A549 (cell line): ENCODE measurements around the gene HOMER2. TPM values are rescaled to one million over a fixed set of nuclear protein-coding genes. Genes with fewer than 3 reads are reported as not detected.

Experiments
- ATAC-seq, 2 experiments: fragments of 200-7000 bp in 1 of 2; fragments of >200 bp in 1 of 2; cut with Nextera tagmentation in 1 of 2; cut with Tn5 transposase in 1 of 2; 3 replicates each; pipeline versions ENCODE4 v1.8.0 to v1.9.1; 2018 to 2020; ENCODE audit warnings: mild to moderate bottlenecking in 1 of 2, moderate library complexity in 1 of 2
- CTCF ChIA-PET: fragments of 300-600 bp; sonication (Branson Sonifier 250); formaldehyde crosslinking; extraction: SDS; loops from one replicate; lab custom pipeline; 2021; ENCODE audit warnings: antibody characterized with exemption, inconsistent platforms; lab: Yijun Ruan, JAX
- POLR2A ChIA-PET: fragments of 350-600 bp; formaldehyde crosslinking; extraction: SDS; loops from one replicate; lab custom pipeline; 2021; ENCODE audit warnings: antibody characterized with exemption, inconsistent platforms; lab: Yijun Ruan, JAX
- DNase-seq, 2 experiments: peaks; one replicate each; pipeline versions ENCODE4 v3.0.0 to v3.0.0-alpha.2; 2011 to 2016; ENCODE audit warnings: low read depth in 1 of 2, low spot score in 1 of 2
- FAIRE-seq: peaks from 2 replicates; lab custom pipeline; 2011; peaks lifted over from hg19 to GRCh38; lab: Jason Lieb, UNC
- H3K27ac ChIP-seq, 2 experiments: fragments of >200 bp; sonication (Bioruptor Twin); formaldehyde crosslinking; 3 replicates each; pipeline ENCODE4 v1.5.1; 2016 to 2017
- H3K4me1 ChIP-seq: fragments of >200 bp; sonication (Bioruptor Twin); formaldehyde crosslinking; 3 replicates; pipeline ENCODE4 v1.6.1; 2016
- H3K4me2 ChIP-seq: fragments of >200 bp; sonication (Bioruptor Twin); formaldehyde crosslinking; 3 replicates; pipeline ENCODE4 v1.6.1; 2016
- H3K4me3 ChIP-seq: fragments of >200 bp; sonication (Bioruptor Twin); formaldehyde crosslinking; 3 replicates; pipeline ENCODE4 v1.5.1; 2016
- H3K9me3 ChIP-seq: fragments of >200 bp; sonication (Bioruptor Twin); formaldehyde crosslinking; 3 replicates; pipeline ENCODE4 v1.6.1; 2016
- BHLHE40 ChIP-seq: IDR thresholded peaks from 2 replicates; pipeline ENCODE4 v1.6.1; 2012; ENCODE audit warnings: low read depth, low read length, inconsistent platforms
- CBX2 ChIP-seq: fragments of 200-600 bp; sonication (generic); IDR thresholded peaks from 2 replicates; pipeline ENCODE4 v1.6.1; 2016; ENCODE audit warnings: low read depth, mild to moderate bottlenecking, borderline replicate concordance
- CBX8 ChIP-seq: fragments of 200-600 bp; sonication (generic); IDR thresholded peaks from 2 replicates; pipeline ENCODE4 v1.6.1; 2016
- CEBPB ChIP-seq, 2 experiments: fragments of >200 bp in 1 of 2; sonication (Bioruptor Twin) in 1 of 2; formaldehyde crosslinking in 1 of 2; IDR thresholded peaks; 2 replicates each; pipeline ENCODE4 v1.6.1; 2012 to 2016
- ESRRA ChIP-seq: fragments of 150-350 bp; IDR thresholded peaks from 2 replicates; pipeline ENCODE4 v1.6.1; 2014; ENCODE audit warnings: mild to moderate bottlenecking, low read length, borderline replicate concordance
- FOSB ChIP-seq: fragments of 250-450 bp; sonication (Bioruptor Pico); IDR thresholded peaks from 2 replicates; pipeline ENCODE4 v1.5.0; 2020; ENCODE audit warnings: mild to moderate bottlenecking, moderate library complexity
- FOSL2 ChIP-seq, 2 experiments: fragments of 450-650 bp in 1 of 2; fragments of >200 bp in 1 of 2; sonication (Bioruptor Twin) in 1 of 2; formaldehyde crosslinking; IDR thresholded peaks; 2 replicates each; pipeline versions ENCODE4 v1.5.0 to v1.6.1; 2016 to 2020; ENCODE audit warnings: mild to moderate bottlenecking in 1 of 2, moderate library complexity in 1 of 2
- GATA3 ChIP-seq: IDR thresholded peaks from 2 replicates; pipeline ENCODE4 v1.6.1; 2012; ENCODE audit warnings: borderline replicate concordance
- HEYL ChIP-seq: fragments of 250-450 bp; sonication (Bioruptor Pico); IDR thresholded peaks from 2 replicates; pipeline ENCODE4 v1.8.0; 2021; ENCODE audit warnings: mild to moderate bottlenecking, moderate library complexity
- HOXA7 ChIP-seq: fragments of 250-450 bp; sonication (Bioruptor Pico); IDR thresholded peaks from 2 replicates; pipeline ENCODE4 v1.5.0; 2020; ENCODE audit warnings: mild to moderate bottlenecking, moderate library complexity
- HOXB13 ChIP-seq: fragments of 250-450 bp; sonication (Bioruptor Pico); IDR thresholded peaks from 2 replicates; pipeline ENCODE4 v1.5.0; 2020; ENCODE audit warnings: low read depth, mild to moderate bottlenecking, moderate library complexity
- JUNB ChIP-seq: fragments of >200 bp; sonication (Bioruptor Twin); formaldehyde crosslinking; IDR thresholded peaks from 2 replicates; pipeline ENCODE4 v1.6.1; 2016
- MAZ ChIP-seq: fragments of 150-350 bp; IDR thresholded peaks from 2 replicates; pipeline ENCODE4 v1.6.1; 2014; ENCODE audit warnings: antibody characterized with exemption, low read depth, low read length, borderline replicate concordance
- NPAS2 ChIP-seq: fragments of 250-450 bp; sonication (Bioruptor Pico); IDR thresholded peaks from 2 replicates; pipeline ENCODE4 v1.8.0; 2022; ENCODE audit warnings: mild to moderate bottlenecking, moderate library complexity, borderline replicate concordance
- NR3C1 ChIP-seq: fragments of >200 bp; sonication (Bioruptor Twin); formaldehyde crosslinking; IDR thresholded peaks from 3 replicates; pipeline ENCODE4 v1.6.1; 2017
- POLR2A ChIP-seq: IDR thresholded peaks from 2 replicates; pipeline ENCODE4 v1.6.1; 2012; ENCODE audit warnings: mild to moderate bottlenecking, low read length
- RAD21 ChIP-seq, 2 experiments: fragments of >200 bp in 1 of 2; sonication (Bioruptor Twin) in 1 of 2; formaldehyde crosslinking in 1 of 2; IDR thresholded peaks in 1 of 2; conservative IDR thresholded peaks in 1 of 2; 2 replicates in 1 of 2; 3 replicates in 1 of 2; pipeline ENCODE4 v1.6.1; 2012 to 2018; ENCODE audit warnings: inconsistent platforms in 1 of 2
- RCOR1 ChIP-seq: fragments of 150-350 bp; IDR thresholded peaks from 2 replicates; pipeline ENCODE4 v1.6.1; 2014; ENCODE audit warnings: antibody characterized with exemption, low read length, low read depth
- TP53 ChIP-seq: fragments of 250-450 bp; sonication (Bioruptor Pico); IDR thresholded peaks from 2 replicates; pipeline ENCODE4 v1.5.0; 2021; ENCODE audit warnings: mild to moderate bottlenecking, moderate library complexity
- ZSCAN20 ChIP-seq: fragments of 250-450 bp; sonication (Bioruptor Pico); IDR thresholded peaks from 2 replicates; pipeline ENCODE4 v1.8.0; 2022; ENCODE audit warnings: mild to moderate bottlenecking, moderate library complexity
- WGBS: methylation state at CpG from one replicate; pipeline ENCODE4 v1.1.6; 2017; ENCODE audit errors: missing lambda C conversion rate; 5-methylcytosine and 5-hydroxymethylcytosine counted together
- polyA plus RNA-seq, 4 experiments: library from polyadenylated mRNA; depleted of rRNA in 3 of 4; stranded (reverse); fragments of >200 nt; fragmentation: RNase III in 1 of 4; extraction: RNeasy Plus Mini Kit Qiagen cat#74134 plus additional on column Dnase treatment in 1 of 4; gene quantifications; 2 replicates in 3 of 4; 3 replicates in 1 of 4; pipeline ENCODE4 v1.2.3, GENCODE V29; 2011 to 2017
- TF ChIP-seq, protein P1 (sequence below): fragments of 250-450 bp; sonication (Bioruptor Pico); IDR thresholded peaks from 2 replicates; pipeline ENCODE4 v1.5.0; 2020; ENCODE audit warnings: low read depth, mild to moderate bottlenecking, moderate library complexity
- TF ChIP-seq, protein P2 (sequence below): fragments of 200-600 bp; sonication (generic); IDR thresholded peaks from 2 replicates; pipeline ENCODE4 v1.6.1; 2016; ENCODE audit warnings: antibody characterized with exemption, mild to moderate bottlenecking, moderate library complexity
- TF ChIP-seq, protein P3 (sequence below): IDR thresholded peaks from 2 replicates; pipeline ENCODE4 v1.6.1; 2012; ENCODE audit warnings: low read depth, borderline replicate concordance

HOMER2 gene
- polyA plus RNA-seq, 2 of the 4 experiments (the other 2 are of a cell fraction), result 9.4 to 15.4 TPM

DNA sequence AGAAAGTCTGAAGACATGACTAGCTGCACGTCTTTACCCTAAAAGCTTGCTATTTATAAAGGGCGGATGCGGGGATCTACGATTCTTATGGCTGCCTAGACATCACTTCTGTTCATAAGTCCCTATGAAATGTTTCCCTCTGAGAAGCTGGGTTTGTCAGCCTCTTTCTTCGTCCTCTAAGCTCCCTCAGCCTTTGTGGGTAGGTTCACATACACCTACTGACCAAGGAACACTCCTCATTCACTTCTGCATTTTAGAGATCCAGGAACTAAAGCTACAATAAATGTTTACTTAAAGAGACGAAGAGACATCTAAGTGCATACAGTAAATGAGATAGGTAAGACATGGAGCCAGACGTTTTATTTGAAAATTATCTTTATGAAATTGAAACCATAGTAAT is 16.8 kb upstream of the HOMER2 start:
- Histone ChIP-seq H3K4me3 (no peak overlapping the region), H3K9me3 (no peaks in the 10 kb centered on the region), H3K27ac (no peak overlapping the region), H3K4me2 (no peak overlapping the region), H3K4me1 (no peaks in the 10 kb centered on the region)
- ChIA-PET CTCF (interaction anchor here (0.9 to 2.0 kb wide), 3 partner anchors 31 to 120 kb away, joined by 4 to 7 read pairs (median 5); partner anchors contain the start of gene C15orf40), POLR2A (no interaction called here)
- no peak for ATAC-seq
- FAIRE-seq, result no peak
- 60% methylated on average over 7 of the region's 7 CpGs for WGBS
- no peak for TF ChIP-seq RAD21 (conservative IDR thresholded peaks at IDR 0.05 in 1 of 2, IDR thresholded peaks at IDR 0.05 in 1 of 2)
- no peak for TF ChIP-seq HOXA7
- no peak for TF ChIP-seq FOSL2 (IDR thresholded peaks at IDR 0.05)
- TF ChIP-seq FOSL2 (CRISPR knock-in tag; IDR thresholded peaks at IDR 0.05), result no peak
- TF ChIP-seq JUNB, result no peak
- TF ChIP-seq MAZ, result no peak
- TF ChIP-seq GATA3, result no peak
- TF ChIP-seq NPAS2, result no peak
- TF ChIP-seq CEBPB (IDR thresholded peaks at IDR 0.05), result no peak
- no peak for TF ChIP-seq RCOR1
- no peak for TF ChIP-seq ZSCAN20 (CRISPR knock-in tag)
- TF ChIP-seq HOXB13 (CRISPR knock-in tag), result no peak
- TF ChIP-seq ESRRA, result no peak
- no peak for TF ChIP-seq CBX2
- TF ChIP-seq TP53 (CRISPR knock-in tag), result no peak
- DNase-seq, result no peak

DNA sequence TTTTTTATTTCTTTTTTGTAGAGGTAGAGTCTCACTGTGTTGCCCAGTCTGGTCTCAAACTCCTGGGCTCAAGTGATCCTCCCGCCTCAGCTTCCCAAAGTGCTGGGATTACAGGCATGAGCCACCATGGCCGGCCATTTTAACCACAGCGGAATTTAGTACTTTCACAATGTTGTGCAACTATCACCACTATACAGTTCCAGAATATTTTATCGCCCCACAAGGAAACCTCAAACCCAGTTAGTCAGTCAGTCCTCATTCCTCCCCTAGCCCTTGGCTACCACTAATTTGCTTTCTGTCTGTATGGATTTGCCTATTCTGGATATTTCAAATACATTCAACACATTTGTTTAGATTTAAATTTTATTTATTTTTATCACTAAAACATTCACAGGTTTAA is 15.5 kb upstream of the HOMER2 start:
- FAIRE-seq, result no peak
- ChIA-PET CTCF (interaction anchor here (0.7 to 1.5 kb wide), 2 partner anchors 32 to 119 kb away, joined by 3 to 4 read pairs; no protein-coding TSS in a partner anchor), POLR2A (no interaction called here)
- 92% methylated on average over 4 of the region's 4 CpGs for WGBS
- no peak for TF ChIP-seq FOSB
- H3K9me3 ChIP-seq, result no peaks in the 10 kb centered on the region
- H3K4me3 ChIP-seq, result no peak overlapping the region
- no peak for ATAC-seq
- no peak for DNase-seq
- H3K4me2 ChIP-seq, result no peak overlapping the region
- no peaks in the 10 kb centered on the region for H3K4me1 ChIP-seq
- no peak overlapping the region for H3K27ac ChIP-seq

DNA sequence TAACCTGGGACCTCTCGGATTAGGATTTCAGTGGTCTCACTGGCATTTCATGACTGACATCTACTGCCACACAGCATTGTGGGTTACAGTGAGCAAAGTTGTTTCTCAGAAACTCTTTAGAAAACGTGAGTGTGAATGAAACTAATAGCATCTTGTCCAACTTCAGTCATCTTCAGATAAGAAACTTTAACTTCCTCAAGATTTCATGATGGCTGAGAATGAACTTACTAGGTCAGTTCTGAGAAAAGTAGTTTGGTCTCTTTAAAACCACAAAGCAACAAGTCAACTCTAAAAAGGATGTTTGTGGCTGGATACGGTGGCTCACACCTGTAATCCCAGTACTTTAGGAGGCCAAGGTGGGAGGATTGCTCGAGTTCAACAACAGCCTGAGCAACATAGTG is 14.2 kb upstream of the HOMER2 start:
- no peak for FAIRE-seq
- H3K4me1 ChIP-seq, result no peaks in the 10 kb centered on the region
- TF ChIP-seq, protein P1, sequence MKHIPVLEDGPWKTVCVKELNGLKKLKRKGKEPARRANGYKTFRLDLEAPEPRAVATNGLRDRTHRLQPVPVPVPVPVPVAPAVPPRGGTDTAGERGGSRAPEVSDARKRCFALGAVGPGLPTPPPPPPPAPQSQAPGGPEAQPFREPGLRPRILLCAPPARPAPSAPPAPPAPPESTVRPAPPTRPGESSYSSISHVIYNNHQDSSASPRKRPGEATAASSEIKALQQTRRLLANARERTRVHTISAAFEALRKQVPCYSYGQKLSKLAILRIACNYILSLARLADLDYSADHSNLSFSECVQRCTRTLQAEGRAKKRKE (CRISPR knock-in tag), result no peak
- TF ChIP-seq NR3C1, result no peak
- no peak overlapping the region for H3K4me3 ChIP-seq
- no peak overlapping the region for H3K27ac ChIP-seq
- no peak overlapping the region for H3K4me2 ChIP-seq
- 56% methylated on average over 4 of the region's 4 CpGs for WGBS
- DNase-seq, result no peak
- no peaks in the 10 kb centered on the region for H3K9me3 ChIP-seq
- ChIA-PET POLR2A (no interaction called here), CTCF (interaction anchor here (1.1 to 1.3 kb wide), 2 partner anchors 18 to 44 kb away, joined by 3 read pairs; no protein-coding TSS in a partner anchor)
- no peak for ATAC-seq

DNA sequence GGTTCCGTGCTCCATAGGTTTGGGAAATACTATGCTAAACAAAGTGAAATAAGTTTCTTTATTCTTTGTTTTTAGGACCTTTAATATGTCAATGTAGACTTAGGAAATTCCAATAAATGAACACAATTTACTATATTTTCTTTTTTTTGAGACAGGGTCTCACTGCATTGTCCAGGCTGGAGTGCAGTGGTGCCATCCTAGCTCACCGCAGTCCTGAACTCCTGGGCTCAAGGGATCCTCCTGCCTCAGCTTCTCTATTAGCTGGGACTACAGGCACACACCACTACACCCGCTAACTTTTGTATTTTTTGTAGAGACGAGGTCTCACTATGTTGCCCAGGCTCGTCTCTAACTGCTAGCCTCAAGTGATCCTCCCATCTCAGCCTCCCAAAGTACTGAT is 12.4 kb upstream of the HOMER2 start:
- 90% methylated on average over 5 of the region's 5 CpGs for WGBS
- Histone ChIP-seq H3K9me3 (no peaks in the 10 kb centered on the region), H3K27ac (no peak overlapping the region)
- no peak for FAIRE-seq
- TF ChIP-seq, protein P2, sequence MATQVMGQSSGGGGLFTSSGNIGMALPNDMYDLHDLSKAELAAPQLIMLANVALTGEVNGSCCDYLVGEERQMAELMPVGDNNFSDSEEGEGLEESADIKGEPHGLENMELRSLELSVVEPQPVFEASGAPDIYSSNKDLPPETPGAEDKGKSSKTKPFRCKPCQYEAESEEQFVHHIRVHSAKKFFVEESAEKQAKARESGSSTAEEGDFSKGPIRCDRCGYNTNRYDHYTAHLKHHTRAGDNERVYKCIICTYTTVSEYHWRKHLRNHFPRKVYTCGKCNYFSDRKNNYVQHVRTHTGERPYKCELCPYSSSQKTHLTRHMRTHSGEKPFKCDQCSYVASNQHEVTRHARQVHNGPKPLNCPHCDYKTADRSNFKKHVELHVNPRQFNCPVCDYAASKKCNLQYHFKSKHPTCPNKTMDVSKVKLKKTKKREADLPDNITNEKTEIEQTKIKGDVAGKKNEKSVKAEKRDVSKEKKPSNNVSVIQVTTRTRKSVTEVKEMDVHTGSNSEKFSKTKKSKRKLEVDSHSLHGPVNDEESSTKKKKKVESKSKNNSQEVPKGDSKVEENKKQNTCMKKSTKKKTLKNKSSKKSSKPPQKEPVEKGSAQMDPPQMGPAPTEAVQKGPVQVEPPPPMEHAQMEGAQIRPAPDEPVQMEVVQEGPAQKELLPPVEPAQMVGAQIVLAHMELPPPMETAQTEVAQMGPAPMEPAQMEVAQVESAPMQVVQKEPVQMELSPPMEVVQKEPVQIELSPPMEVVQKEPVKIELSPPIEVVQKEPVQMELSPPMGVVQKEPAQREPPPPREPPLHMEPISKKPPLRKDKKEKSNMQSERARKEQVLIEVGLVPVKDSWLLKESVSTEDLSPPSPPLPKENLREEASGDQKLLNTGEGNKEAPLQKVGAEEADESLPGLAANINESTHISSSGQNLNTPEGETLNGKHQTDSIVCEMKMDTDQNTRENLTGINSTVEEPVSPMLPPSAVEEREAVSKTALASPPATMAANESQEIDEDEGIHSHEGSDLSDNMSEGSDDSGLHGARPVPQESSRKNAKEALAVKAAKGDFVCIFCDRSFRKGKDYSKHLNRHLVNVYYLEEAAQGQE, result no peak
- TF ChIP-seq HOXA7 (no peak), HEYL (no peak), ZSCAN20 (CRISPR knock-in tag) (no peak), BHLHE40 (no peak), GATA3 (no peak), CBX8 (no peak), POLR2A (no peak)
- TF ChIP-seq, protein P3, sequence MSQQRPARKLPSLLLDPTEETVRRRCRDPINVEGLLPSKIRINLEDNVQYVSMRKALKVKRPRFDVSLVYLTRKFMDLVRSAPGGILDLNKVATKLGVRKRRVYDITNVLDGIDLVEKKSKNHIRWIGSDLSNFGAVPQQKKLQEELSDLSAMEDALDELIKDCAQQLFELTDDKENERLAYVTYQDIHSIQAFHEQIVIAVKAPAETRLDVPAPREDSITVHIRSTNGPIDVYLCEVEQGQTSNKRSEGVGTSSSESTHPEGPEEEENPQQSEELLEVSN, result no peak
- TF ChIP-seq, all 56 proteins: peak for 0
- ATAC-seq (no peak), DNase-seq (no peak)
- Histone ChIP-seq H3K4me2 (no peak overlapping the region), H3K4me1 (no peaks in the 10 kb centered on the region), H3K4me3 (no peak overlapping the region)
- ChIA-PET POLR2A (no interaction called here), CTCF (interaction anchor here (0.6 kb wide), 2 partner anchors 16 to 116 kb away, joined by 3 to 4 read pairs; no protein-coding TSS in a partner anchor)
